ENCODE data around the gene SKI. TPM values are rescaled to one million over a fixed set of nuclear protein-coding genes. Genes with fewer than 3 reads are reported as not detected.
A peak's percentile ranks its signal among the peaks of the same experiment; 100 is the strongest.

SKI gene
- total and polyA plus RNA-seq, 9 of the 15 experiments (the other 6 are each of a cell fraction or from before 2014, with no cell fraction given), result 0.10 to 60.5 (median 4.6) TPM

DNA sequence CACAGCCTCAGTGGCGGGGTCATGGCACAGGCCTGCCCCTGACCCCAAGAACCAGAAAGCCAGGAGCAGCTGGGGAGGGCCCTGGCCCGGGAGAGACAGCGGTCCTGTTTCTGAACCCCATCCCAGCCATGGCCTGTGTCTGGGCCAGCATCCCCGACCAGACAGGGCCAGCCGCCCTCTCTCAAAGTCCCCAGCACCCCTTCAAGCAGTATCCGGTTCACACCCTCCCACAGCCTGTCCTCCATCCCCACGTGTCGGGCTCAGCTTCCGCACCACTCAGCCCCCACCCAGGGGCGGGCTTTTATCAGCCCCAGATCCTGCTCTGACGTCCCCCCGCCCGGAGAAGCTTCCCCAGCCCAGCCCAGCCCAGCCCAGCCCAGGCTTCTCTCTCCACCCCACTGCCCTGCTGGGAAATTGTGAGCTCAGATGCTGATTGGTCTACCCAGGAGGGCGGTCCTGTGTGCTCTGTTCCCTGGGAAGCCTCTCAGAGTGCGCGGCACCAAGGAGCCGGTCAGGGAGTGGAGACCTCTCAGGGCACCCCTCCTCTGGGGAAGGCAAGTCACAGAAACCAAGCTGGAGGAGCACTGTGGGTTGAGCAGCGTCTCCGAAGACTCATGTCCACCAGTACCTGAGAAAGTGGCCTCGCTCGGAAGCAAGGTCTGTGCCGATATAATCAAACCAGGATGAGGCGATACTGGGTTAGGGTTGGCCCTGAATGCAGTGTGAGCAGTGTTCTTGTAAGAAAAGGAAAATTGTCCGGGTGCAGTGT, 28.9 kb upstream of the SKI start (continued):
- TF ChIP-seq, protein P1, sequence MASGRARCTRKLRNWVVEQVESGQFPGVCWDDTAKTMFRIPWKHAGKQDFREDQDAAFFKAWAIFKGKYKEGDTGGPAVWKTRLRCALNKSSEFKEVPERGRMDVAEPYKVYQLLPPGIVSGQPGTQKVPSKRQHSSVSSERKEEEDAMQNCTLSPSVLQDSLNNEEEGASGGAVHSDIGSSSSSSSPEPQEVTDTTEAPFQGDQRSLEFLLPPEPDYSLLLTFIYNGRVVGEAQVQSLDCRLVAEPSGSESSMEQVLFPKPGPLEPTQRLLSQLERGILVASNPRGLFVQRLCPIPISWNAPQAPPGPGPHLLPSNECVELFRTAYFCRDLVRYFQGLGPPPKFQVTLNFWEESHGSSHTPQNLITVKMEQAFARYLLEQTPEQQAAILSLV (tag; IDR thresholded peaks at IDR 0.05), result no peak
- no peak for TF ChIP-seq GTF2E2 (tag; IDR thresholded peaks at IDR 0.05)

DNA sequence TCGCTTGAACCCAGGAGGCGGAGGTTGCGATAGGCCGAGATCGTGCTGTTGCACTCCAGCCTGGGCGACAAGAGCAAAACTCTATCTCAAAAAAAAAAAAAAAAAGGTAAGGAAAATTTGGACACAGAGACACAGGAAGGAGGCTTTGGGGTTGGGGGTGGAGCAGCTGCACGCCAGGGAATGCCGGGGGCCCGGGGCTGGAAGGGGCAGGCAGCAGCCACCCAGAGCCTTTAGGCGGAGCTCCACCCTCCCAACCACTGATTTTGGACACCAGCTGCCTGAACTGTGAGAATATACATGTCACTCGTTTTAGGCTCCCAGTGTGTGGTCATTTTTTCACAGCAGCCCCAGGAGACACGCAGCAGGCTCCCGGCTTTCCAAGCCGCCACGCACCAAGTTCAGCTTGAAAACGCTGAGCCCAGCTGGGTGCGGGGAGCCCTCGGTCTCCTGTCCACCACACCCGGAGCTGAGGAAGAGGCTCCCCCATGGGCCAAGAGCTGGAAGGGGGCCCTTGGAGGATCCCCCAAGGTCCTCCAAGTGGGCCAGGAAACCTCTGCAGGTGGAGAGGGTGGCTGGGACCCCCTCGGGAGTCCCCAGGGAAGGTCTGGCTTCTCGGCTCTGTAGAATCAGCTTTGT, 27.7 kb upstream of the SKI start:
- Histone ChIP-seq H3K9me1 (ENCODE audit: control insufficient read depth, insufficient read depth, low read length) (no peaks in the 10 kb centered on the region), H3K27me3 (ENCODE audit: control insufficient read depth in 2 of 2, insufficient read depth in 2 of 2, low read length in 2 of 2) (no peaks in the 10 kb centered on the region), H3K36me3 (ENCODE audit: control insufficient read depth, insufficient read depth, low read length) (no peaks in the 10 kb centered on the region), H2AFZ (ENCODE audit: low read depth, low read length) (no peak overlapping the region), H3K4me2 (ENCODE audit: insufficient read depth, low read length) (peak overlapping the region; percentile 54), H3K79me2 (ENCODE audit: control insufficient read depth, insufficient read depth, low read length) (peaks cover 26% of the 10 kb centered on the region; the same call in 2 of the 3 replicates), H3K4me1 (replicated peaks in 1 of 2; ENCODE audit: control insufficient read depth in 2 of 2, insufficient read depth in 2 of 2, low read length in 2 of 2) (peaks cover 37 to 76% of the 10 kb centered on the region in 2 experiments), H3K9me3 (replicated peaks; ENCODE audit: control insufficient read depth, insufficient read depth, low read depth, low read length) (no peaks in the 10 kb centered on the region), H3K4me3 (peak overlapping the region; percentile 50; the same call in 1 of the 2 replicates), H4K20me1 (replicated peaks; ENCODE audit: control insufficient read depth, insufficient read depth, low read length) (no peaks in the 10 kb centered on the region), H3K27ac (ENCODE audit: extremely low read depth, low read depth, low read length) (no peak overlapping the region), H3K9ac (ENCODE audit: insufficient read depth in 1 of 2, low read depth in 2 of 2, low read length in 2 of 2) (peak overlapping the region; percentile 11 to 74; a peak in 3 of 4 replicates)
- FAIRE-seq (no peak), DNase-seq (ENCODE audit: extremely low read depth in 1 of 4, low spot score in 3 of 4) (peak in 1 of 4 experiments; percentile 19), ATAC-seq (no peak)
- 55% methylated on average over 21 of the region's 21 CpGs for WGBS (ENCODE audit: insufficient coverage, low coverage, missing lambda C conversion rate)
- BruUV-seq (replicated peaks), result no TSS peak
- intact Hi-C loops (cut with micrococcal nuclease) (no loop called here), in situ Hi-C loops (cut with MboI) (no loop called here)
- TF ChIP-seq ZFP1 (CRISPR knock-in tag; IDR thresholded peaks at IDR 0.05) (no peak), ZBTB7A (IDR thresholded peaks at IDR 0.05; ENCODE audit: borderline replicate concordance, control insufficient read depth, low read depth, low read length) (peak; percentile 30; the same call in 1 of the 2 replicates), RBBP5 (IDR thresholded peaks at IDR 0.05; ENCODE audit: borderline replicate concordance, insufficient read depth, low read length, poor library complexity, severe bottlenecking) (peak; percentile 19), YY1 (IDR thresholded peaks at IDR 0.05; ENCODE audit: borderline replicate concordance in 1 of 3, control insufficient read depth in 1 of 3, extremely low read depth in 1 of 3, insufficient read depth in 3 of 3, insufficient read length in 1 of 3, insufficient replicate concordance in 2 of 3, low read depth in 1 of 3, low read length in 2 of 3) (no peak), TBP (optimal IDR thresholded peaks at IDR 0.05; ENCODE audit: low read depth, low read length) (peak; percentile 26)
- TF ChIP-seq, protein P2, sequence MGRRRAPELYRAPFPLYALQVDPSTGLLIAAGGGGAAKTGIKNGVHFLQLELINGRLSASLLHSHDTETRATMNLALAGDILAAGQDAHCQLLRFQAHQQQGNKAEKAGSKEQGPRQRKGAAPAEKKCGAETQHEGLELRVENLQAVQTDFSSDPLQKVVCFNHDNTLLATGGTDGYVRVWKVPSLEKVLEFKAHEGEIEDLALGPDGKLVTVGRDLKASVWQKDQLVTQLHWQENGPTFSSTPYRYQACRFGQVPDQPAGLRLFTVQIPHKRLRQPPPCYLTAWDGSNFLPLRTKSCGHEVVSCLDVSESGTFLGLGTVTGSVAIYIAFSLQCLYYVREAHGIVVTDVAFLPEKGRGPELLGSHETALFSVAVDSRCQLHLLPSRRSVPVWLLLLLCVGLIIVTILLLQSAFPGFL (CRISPR knock-in tag; IDR thresholded peaks at IDR 0.05), result no peak
- TF ChIP-seq, protein P3, sequence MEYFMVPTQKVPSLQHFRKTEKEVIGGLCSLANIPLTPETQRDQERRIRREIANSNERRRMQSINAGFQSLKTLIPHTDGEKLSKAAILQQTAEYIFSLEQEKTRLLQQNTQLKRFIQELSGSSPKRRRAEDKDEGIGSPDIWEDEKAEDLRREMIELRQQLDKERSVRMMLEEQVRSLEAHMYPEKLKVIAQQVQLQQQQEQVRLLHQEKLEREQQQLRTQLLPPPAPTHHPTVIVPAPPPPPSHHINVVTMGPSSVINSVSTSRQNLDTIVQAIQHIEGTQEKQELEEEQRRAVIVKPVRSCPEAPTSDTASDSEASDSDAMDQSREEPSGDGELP (CRISPR knock-in tag; IDR thresholded peaks at IDR 0.05; ENCODE audit: borderline replicate concordance), result peak; percentile 6; the same call in 1 of the 2 replicates
- TF ChIP-seq, protein P4, sequence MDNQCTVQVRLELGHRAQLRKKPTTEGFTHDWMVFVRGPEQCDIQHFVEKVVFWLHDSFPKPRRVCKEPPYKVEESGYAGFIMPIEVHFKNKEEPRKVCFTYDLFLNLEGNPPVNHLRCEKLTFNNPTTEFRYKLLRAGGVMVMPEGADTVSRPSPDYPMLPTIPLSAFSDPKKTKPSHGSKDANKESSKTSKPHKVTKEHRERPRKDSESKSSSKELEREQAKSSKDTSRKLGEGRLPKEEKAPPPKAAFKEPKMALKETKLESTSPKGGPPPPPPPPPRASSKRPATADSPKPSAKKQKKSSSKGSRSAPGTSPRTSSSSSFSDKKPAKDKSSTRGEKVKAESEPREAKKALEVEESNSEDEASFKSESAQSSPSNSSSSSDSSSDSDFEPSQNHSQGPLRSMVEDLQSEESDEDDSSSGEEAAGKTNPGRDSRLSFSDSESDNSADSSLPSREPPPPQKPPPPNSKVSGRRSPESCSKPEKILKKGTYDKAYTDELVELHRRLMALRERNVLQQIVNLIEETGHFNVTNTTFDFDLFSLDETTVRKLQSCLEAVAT (IDR thresholded peaks at IDR 0.05), result peak in 1 of 2 experiments; percentile 63; a peak in 1 of 4 replicates
- ChIA-PET CTCF (ENCODE audit: low intra/inter-chr PET ratio) (no interaction called here), POLR2A (interaction anchor here (0.9 to 1.6 kb wide), 5 partner anchors 12 to 191 kb away, joined by 3 to 6 read pairs (median 4); partner anchors contain the start of genes MORN1 and RER1)

All from K562 (cell line).